WERI-Rb-1 (cell line): ENCODE data around the gene RAMP2.

Experiments
- DNase-seq: peaks from one replicate; pipeline ENCODE4 v3.0.0-alpha.2; 2020
- H3K27ac ChIP-seq: fragments of 250-450 bp; sonication (Bioruptor Pico); 2 replicates; pipeline ENCODE4 v1.5.1; 2020; ENCODE audit warnings: mild to moderate bottlenecking, moderate library complexity
- H3K27me3 ChIP-seq: fragments of 250-450 bp; sonication (Bioruptor Pico); 2 replicates; pipeline ENCODE4 v1.5.1; 2021; ENCODE audit warnings: mild to moderate bottlenecking, low read depth, moderate library complexity; ENCODE audit not compliant: insufficient read depth, severe bottlenecking
- H3K36me3 ChIP-seq: fragments of 250-450 bp; sonication (Bioruptor Pico); 2 replicates; pipeline ENCODE4 v1.5.1; 2020; ENCODE audit warnings: mild to moderate bottlenecking, moderate library complexity
- H3K4me3 ChIP-seq: 2 replicates; pipeline ENCODE4 v1.5.1; 2011; ENCODE audit warnings: low read depth, mild to moderate bottlenecking, control low read depth, low read length
- H3K9me3 ChIP-seq: fragments of 250-450 bp; sonication (Bioruptor Pico); 2 replicates; pipeline ENCODE4 v1.5.1; 2021; ENCODE audit warnings: mild to moderate bottlenecking, moderate library complexity; ENCODE audit not compliant: severe bottlenecking
- TF ChIP-seq, protein P1 (sequence below): IDR thresholded peaks from 2 replicates; pipeline ENCODE4 v1.5.1; 2011; ENCODE audit warnings: low read depth, mild to moderate bottlenecking, control low read depth, inconsistent platforms, low read length

The RAMP2 gene

GRCh38 chr17:42750739-42751344 is 10.2 kb upstream of the RAMP2 start:
- TF ChIP-seq, protein P1, sequence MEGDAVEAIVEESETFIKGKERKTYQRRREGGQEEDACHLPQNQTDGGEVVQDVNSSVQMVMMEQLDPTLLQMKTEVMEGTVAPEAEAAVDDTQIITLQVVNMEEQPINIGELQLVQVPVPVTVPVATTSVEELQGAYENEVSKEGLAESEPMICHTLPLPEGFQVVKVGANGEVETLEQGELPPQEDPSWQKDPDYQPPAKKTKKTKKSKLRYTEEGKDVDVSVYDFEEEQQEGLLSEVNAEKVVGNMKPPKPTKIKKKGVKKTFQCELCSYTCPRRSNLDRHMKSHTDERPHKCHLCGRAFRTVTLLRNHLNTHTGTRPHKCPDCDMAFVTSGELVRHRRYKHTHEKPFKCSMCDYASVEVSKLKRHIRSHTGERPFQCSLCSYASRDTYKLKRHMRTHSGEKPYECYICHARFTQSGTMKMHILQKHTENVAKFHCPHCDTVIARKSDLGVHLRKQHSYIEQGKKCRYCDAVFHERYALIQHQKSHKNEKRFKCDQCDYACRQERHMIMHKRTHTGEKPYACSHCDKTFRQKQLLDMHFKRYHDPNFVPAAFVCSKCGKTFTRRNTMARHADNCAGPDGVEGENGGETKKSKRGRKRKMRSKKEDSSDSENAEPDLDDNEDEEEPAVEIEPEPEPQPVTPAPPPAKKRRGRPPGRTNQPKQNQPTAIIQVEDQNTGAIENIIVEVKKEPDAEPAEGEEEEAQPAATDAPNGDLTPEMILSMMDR = no peak
- Histone ChIP-seq H3K27me3 (no peaks in the 10 kb centered on the region), H3K36me3 (no peaks in the 10 kb centered on the region), H3K4me3 (no peak overlapping the region), H3K9me3 (no peaks in the 10 kb centered on the region), H3K27ac (no peak overlapping the region)
- DNase-seq = no peak

GRCh38 chr17:42751628-42752027 is 9.4 kb upstream of the RAMP2 start:
- Histone ChIP-seq H3K4me3 (no peak overlapping the region), H3K27ac (no peak overlapping the region)
- no peak for DNase-seq

DNA sequence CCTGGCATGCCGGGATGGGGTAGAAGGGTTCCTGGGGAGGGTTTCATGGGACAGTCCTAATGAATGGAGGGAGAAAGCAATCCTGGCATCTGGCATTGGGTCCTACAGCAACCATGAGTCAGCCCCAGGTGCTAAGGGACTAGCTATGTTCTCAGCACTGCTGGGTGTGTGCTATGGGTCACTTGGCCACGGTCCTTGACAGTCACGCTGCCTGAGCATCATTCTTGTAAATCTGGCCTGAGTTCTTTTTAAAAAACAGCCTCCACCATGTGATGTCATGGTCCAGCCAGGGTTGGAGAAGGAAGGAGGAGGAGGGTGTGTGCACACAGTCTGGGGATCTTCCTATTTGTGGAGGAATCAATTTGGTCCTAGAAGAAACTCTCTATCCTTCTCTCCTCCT is 6.2 kb upstream of the RAMP2 start:
- no peak for DNase-seq
- Histone ChIP-seq H3K9me3 (no peaks in the 10 kb centered on the region), H3K36me3 (peaks cover 11% of the 10 kb centered on the region), H3K27me3 (no peaks in the 10 kb centered on the region), H3K4me3 (no peak overlapping the region), H3K27ac (no peak overlapping the region)
- TF ChIP-seq, protein P1 = no peak

More at GRCh38 chr17:42751628-42752027, 9.4 kb upstream of the RAMP2 start:
- Histone ChIP-seq H3K36me3 (no peaks in the 10 kb centered on the region; the same call in 1 of the 2 replicates), H3K27me3 (no peaks in the 10 kb centered on the region), H3K9me3 (no peaks in the 10 kb centered on the region)
- TF ChIP-seq, protein P1 = no peak

DNA sequence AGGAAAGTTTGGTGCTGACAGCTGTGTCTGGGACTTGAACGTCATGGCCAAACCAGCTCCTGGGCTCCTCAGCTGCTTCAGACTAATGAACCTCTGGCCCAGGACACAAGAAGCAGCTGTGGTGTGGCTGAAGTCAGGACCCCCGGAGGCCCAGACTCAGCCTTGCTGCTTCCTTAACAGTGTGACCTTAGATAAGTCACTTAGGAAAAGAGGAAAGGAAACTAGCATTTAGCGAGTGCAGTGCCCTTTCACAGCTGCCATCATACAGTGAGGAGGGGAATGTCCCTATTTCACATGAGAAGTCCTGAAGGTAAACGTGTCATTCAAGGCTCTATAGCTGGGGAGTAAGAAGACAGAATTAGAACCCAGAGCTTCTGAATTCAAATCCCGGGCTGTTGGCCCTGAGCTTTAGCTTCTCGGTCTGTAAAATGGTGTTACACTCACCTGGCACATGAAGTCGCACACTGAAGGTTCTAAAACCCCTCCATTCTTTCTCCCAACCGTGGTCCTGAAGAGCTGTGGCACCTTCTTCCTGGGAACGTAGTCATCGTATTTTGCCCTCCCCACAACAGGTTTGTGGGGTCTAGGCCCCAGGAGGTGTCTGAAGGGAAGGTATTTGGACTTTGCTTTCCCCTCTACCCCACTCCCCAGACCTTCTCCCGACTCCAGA is 910 bp upstream of the RAMP2 start:
- Histone ChIP-seq H3K4me3 (peak overlapping the region; percentile 78), H3K9me3 (no peaks in the 10 kb centered on the region), H3K36me3 (peaks cover 11% of the 10 kb centered on the region), H3K27ac (peak overlapping the region; percentile 70; the same call in 1 of the 2 replicates), H3K27me3 (no peaks in the 10 kb centered on the region)
- TF ChIP-seq, protein P1 = no peak
- DNase-seq = no peak

DNA sequence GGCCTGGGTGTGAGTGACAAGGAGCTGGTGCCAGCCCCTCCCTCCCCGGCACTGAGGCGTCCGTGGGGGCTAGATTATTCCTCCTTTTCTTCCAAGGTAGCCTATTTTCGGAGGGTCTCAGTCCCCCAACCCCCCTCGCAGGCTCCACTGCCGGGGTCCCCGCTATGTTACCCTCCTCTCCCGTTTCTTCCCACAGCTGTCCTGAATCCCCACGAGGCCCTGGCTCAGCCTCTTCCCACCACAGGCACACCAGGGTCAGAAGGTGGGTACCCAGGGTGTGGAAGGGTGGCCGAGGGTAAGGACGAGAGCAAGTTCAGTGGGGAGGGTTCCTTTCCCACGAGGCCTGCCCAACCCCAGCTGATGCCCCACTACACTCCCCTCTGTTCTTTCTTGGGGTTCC is 611 bp downstream of the RAMP2 start:
- Histone ChIP-seq H3K4me3 (peak overlapping the region; percentile 78), H3K27me3 (no peaks in the 10 kb centered on the region), H3K36me3 (peaks cover 11% of the 10 kb centered on the region), H3K9me3 (no peaks in the 10 kb centered on the region), H3K27ac (peak overlapping the region; percentile 70)
- DNase-seq = no peak
- TF ChIP-seq, protein P1 = no peak

DNA sequence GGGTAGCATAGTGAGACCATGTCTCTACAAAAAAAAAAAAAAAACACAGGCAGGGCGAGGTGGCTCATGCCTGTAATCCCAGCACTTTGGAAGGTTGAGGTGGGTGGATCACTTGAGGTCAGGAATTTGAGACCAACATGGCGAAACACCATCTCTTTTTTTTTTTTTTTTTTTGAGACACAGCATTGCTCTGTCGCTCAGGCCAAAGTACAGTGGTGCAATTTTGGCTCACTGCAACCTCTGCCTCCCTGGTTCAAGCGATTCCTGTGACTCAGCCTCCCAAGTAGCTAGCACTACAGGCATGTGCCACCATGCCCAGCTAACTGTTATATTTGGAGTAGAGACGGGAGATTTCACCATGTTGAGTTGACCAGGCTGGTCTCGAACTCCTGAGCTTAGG is 5.1 kb downstream of the RAMP2 start:
- H3K27ac ChIP-seq = no peak overlapping the region
- no peak for DNase-seq
- no peaks in the 10 kb centered on the region for H3K36me3 ChIP-seq
- H3K9me3 ChIP-seq = no peaks in the 10 kb centered on the region
- TF ChIP-seq, protein P1 = no peak
- H3K27me3 ChIP-seq = no peaks in the 10 kb centered on the region
- H3K4me3 ChIP-seq = no peak overlapping the region
